WERI-Rb-1 (cell line): ENCODE results near the gene ARID3C.

ENCODE experiments used
- DNase-seq: peaks from one replicate; pipeline ENCODE4 v3.0.0-alpha.2; 2020
- H3K27ac ChIP-seq: fragments of 250-450 bp; sonication (Bioruptor Pico); 2 replicates; pipeline ENCODE4 v1.5.1; 2020; ENCODE audit warnings: mild to moderate bottlenecking, moderate library complexity
- H3K27me3 ChIP-seq: fragments of 250-450 bp; sonication (Bioruptor Pico); 2 replicates; pipeline ENCODE4 v1.5.1; 2021; ENCODE audit warnings: mild to moderate bottlenecking, low read depth, moderate library complexity; ENCODE audit not compliant: insufficient read depth, severe bottlenecking
- H3K36me3 ChIP-seq: fragments of 250-450 bp; sonication (Bioruptor Pico); 2 replicates; pipeline ENCODE4 v1.5.1; 2020; ENCODE audit warnings: mild to moderate bottlenecking, moderate library complexity
- H3K4me3 ChIP-seq: 2 replicates; pipeline ENCODE4 v1.5.1; 2011; ENCODE audit warnings: low read depth, mild to moderate bottlenecking, control low read depth, low read length
- H3K9me3 ChIP-seq: fragments of 250-450 bp; sonication (Bioruptor Pico); 2 replicates; pipeline ENCODE4 v1.5.1; 2021; ENCODE audit warnings: mild to moderate bottlenecking, moderate library complexity; ENCODE audit not compliant: severe bottlenecking
- TF ChIP-seq, protein P1 (sequence below): IDR thresholded peaks from 2 replicates; pipeline ENCODE4 v1.5.1; 2011; ENCODE audit warnings: low read depth, mild to moderate bottlenecking, control low read depth, inconsistent platforms, low read length

The ARID3C gene

DNA sequence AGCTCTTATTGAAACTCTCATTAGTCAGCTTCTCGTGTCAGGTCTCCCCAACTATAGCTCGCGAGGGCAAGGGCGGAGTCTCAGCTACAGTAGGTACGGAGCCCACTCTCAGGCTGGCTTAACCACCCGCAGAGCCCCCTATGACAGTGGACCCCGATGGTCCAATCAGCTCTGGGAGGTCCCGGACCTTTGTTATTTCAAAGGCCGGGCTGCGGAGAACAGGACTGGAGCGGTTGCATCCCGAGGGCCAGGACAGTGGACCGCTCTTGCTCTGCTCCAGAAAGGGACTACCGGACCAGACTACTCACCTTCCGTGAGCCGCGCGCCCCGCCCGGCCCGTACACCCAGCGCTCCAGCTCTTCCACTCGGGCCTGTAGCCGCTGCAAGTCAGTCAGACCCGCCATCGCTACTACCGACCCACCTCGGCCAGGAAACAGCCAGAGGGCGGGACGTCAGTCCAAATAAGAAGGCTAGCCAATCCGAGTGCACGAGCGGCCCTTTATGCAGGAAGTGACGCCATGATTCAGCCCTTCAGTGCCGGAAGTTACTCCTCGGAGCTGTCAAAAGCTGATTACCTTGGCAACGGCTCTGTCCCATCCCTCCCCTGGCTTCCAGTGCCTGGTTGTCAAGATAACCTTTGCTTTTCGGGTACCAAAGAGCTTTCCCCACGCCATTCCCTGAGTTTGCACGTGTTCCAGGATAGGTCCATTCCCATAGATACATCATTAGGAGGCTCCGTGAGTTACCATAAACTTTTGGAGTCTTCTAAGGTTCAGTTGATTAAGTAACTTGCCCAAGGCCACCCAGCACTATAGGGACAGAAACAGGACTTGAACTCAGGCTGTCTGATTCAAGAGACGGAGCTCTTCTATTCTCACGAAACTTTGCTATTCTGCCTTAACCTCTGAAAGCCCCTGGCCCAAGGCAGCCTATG lies 8.5 kb downstream of the ARID3C start, which contains the start of gene DCTN3:
Gene DCTN3 (minus strand): TSS at position 435 of the 934 bp plus-strand sequence. CDS start 31 bp downstream, at position 404.
- Histone ChIP-seq H3K4me3 (peak within 1 kb of the TSS; percentile 84), H3K36me3 (peaks cover 18% of the 10 kb centered on the region), H3K27ac (peak within 1 kb of the TSS; percentile 65), H3K27me3 (no peaks in the 10 kb centered on the region), H3K9me3 (no peaks in the 10 kb centered on the region)
- TF ChIP-seq, protein P1, sequence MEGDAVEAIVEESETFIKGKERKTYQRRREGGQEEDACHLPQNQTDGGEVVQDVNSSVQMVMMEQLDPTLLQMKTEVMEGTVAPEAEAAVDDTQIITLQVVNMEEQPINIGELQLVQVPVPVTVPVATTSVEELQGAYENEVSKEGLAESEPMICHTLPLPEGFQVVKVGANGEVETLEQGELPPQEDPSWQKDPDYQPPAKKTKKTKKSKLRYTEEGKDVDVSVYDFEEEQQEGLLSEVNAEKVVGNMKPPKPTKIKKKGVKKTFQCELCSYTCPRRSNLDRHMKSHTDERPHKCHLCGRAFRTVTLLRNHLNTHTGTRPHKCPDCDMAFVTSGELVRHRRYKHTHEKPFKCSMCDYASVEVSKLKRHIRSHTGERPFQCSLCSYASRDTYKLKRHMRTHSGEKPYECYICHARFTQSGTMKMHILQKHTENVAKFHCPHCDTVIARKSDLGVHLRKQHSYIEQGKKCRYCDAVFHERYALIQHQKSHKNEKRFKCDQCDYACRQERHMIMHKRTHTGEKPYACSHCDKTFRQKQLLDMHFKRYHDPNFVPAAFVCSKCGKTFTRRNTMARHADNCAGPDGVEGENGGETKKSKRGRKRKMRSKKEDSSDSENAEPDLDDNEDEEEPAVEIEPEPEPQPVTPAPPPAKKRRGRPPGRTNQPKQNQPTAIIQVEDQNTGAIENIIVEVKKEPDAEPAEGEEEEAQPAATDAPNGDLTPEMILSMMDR = no peak
- DNase-seq = peak; percentile 92

GRCh38 chr9:34615132-34615531 lies 13.7 kb downstream of the ARID3C start:
- H3K36me3 ChIP-seq = peaks cover 22% of the 10 kb centered on the region
- no peaks in the 10 kb centered on the region for H3K9me3 ChIP-seq

GRCh38 chr9:34612788-34613390 lies 16.0 kb downstream of the ARID3C start:
- Histone ChIP-seq H3K36me3 (peaks cover 13% of the 10 kb centered on the region), H3K27me3 (no peaks in the 10 kb centered on the region), H3K27ac (peak overlapping the region; percentile 93; the same call in 1 of the 2 replicates), H3K9me3 (no peaks in the 10 kb centered on the region), H3K4me3 (peak overlapping the region; percentile 93)
- DNase-seq = peak; percentile 78
- TF ChIP-seq, protein P1 = peak; percentile 92

More at GRCh38 chr9:34615132-34615531, 13.7 kb downstream of the ARID3C start:
- Histone ChIP-seq H3K4me3 (no peak overlapping the region), H3K27me3 (no peaks in the 10 kb centered on the region), H3K27ac (no peak overlapping the region)
- TF ChIP-seq, protein P1 = no peak
- no peak for DNase-seq

- Histone ChIP-seq H3K27me3 (no peaks in the 10 kb centered on the region), H3K36me3 (peaks cover 5% of the 10 kb centered on the region), H3K9me3 (no peaks in the 10 kb centered on the region), H3K27ac (peak within 1 kb of the TSS; percentile 93), H3K4me3 (peak within 1 kb of the TSS; percentile 93)
- peak; percentile 77 for DNase-seq
- TF ChIP-seq, protein P1 = no peak
Measured at GRCh38 chr9:34611811-34612787, 16.8 kb downstream of the ARID3C start, which contains the start of gene RPP25L. TSS of gene RPP25L (minus strand) at chr9:34612097. CDS start at chr9:34611296, 801 bp downstream.

DNA sequence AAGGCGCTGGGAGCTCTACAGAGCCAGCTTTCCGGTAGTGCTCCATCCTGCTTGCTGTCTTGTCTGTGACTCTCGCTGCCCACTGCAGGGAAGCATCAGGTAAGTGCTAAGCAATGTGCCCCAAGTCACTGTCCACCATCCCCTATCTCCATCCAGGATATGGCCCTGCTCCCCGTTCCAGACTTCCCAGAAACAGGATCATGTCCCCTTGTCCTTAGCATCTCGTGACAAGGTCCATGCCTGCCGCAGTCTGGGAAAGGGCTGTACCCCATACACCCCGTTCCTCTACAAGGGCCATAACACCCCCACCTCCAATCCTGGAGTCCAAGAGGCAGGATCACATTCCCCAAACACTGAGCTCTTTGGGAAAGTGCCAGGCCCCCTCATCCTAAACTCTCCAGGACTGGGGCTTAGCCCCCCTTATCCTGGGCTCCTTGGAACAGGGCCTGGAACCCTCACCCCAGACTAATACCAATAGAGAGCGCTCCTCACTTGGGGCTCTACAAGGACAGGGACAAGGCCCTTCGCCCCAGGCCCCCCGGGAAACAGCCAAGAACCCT lies 17.5 kb downstream of the ARID3C start:
- TF ChIP-seq, protein P1 = no peak
- Histone ChIP-seq H3K27ac (peak overlapping the region; percentile 93), H3K36me3 (peaks cover 4% of the 10 kb centered on the region; the same call in 1 of the 2 replicates), H3K9me3 (no peaks in the 10 kb centered on the region), H3K4me3 (peak overlapping the region; percentile 93), H3K27me3 (no peaks in the 10 kb centered on the region)
- no peak for DNase-seq
